ENCODE results near the gene IFNL4.

GRCh38 chr19:39217094-39217493 is 31.6 kb downstream of the IFNL4 start:
- TF ChIP-seq CTCF (IDR thresholded peaks at IDR 0.05; ENCODE audit: insufficient read depth, low read length) (no peak), POLR2AphosphoS5 (IDR thresholded peaks at IDR 0.05; ENCODE audit: low read depth) (no peak), SPI1 (IDR thresholded peaks at IDR 0.05; ENCODE audit: borderline replicate concordance, low read depth) (no peak), GABPA (IDR thresholded peaks at IDR 0.05; ENCODE audit: low read depth) (no peak)
- TF ChIP-seq, protein P1, sequence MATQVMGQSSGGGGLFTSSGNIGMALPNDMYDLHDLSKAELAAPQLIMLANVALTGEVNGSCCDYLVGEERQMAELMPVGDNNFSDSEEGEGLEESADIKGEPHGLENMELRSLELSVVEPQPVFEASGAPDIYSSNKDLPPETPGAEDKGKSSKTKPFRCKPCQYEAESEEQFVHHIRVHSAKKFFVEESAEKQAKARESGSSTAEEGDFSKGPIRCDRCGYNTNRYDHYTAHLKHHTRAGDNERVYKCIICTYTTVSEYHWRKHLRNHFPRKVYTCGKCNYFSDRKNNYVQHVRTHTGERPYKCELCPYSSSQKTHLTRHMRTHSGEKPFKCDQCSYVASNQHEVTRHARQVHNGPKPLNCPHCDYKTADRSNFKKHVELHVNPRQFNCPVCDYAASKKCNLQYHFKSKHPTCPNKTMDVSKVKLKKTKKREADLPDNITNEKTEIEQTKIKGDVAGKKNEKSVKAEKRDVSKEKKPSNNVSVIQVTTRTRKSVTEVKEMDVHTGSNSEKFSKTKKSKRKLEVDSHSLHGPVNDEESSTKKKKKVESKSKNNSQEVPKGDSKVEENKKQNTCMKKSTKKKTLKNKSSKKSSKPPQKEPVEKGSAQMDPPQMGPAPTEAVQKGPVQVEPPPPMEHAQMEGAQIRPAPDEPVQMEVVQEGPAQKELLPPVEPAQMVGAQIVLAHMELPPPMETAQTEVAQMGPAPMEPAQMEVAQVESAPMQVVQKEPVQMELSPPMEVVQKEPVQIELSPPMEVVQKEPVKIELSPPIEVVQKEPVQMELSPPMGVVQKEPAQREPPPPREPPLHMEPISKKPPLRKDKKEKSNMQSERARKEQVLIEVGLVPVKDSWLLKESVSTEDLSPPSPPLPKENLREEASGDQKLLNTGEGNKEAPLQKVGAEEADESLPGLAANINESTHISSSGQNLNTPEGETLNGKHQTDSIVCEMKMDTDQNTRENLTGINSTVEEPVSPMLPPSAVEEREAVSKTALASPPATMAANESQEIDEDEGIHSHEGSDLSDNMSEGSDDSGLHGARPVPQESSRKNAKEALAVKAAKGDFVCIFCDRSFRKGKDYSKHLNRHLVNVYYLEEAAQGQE (IDR thresholded peaks at IDR 0.05; ENCODE audit: insufficient replicate concordance, low read depth): no peak

All from HL-60 (cell line).